ENCODE measurements around the gene CDKAL1.

DNA sequence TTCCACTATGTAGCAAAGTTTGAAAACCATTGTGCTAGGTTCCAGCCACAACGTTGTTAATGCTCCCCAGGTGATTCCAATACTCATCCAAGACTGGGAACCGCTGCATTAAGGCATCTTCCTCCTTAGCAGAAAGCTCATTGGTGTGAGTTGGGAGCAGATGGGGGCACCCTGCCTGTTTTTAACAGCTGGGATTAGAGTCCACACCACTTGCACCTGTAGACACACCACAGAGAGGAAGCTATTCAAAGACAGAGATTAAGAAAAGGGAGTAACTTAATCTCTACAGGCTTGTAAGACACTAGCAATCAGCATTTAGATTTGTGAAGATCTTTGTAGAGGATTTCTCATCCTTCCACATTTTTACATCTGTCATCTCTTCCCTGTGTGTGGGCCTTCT is 725.4 kb downstream of the CDKAL1 start:
- TF ChIP-seq, protein P1, sequence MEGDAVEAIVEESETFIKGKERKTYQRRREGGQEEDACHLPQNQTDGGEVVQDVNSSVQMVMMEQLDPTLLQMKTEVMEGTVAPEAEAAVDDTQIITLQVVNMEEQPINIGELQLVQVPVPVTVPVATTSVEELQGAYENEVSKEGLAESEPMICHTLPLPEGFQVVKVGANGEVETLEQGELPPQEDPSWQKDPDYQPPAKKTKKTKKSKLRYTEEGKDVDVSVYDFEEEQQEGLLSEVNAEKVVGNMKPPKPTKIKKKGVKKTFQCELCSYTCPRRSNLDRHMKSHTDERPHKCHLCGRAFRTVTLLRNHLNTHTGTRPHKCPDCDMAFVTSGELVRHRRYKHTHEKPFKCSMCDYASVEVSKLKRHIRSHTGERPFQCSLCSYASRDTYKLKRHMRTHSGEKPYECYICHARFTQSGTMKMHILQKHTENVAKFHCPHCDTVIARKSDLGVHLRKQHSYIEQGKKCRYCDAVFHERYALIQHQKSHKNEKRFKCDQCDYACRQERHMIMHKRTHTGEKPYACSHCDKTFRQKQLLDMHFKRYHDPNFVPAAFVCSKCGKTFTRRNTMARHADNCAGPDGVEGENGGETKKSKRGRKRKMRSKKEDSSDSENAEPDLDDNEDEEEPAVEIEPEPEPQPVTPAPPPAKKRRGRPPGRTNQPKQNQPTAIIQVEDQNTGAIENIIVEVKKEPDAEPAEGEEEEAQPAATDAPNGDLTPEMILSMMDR (IDR thresholded peaks at IDR 0.05), result no peak
- TF ChIP-seq POLR2A (IDR thresholded peaks at IDR 0.05), result no peak
